HG03575 (cell line): ENCODE measurements around the gene TNRC6A.
"Not testable (repeated sequence)": the region's sequence is repeated elsewhere in the genome, so short reads cannot be mapped to it uniquely, and the experiment has no call there.

Experiments
- ATAC-seq: cut with Tn5 transposase; IDR thresholded peaks from one replicate; pipeline ENCODE4 v1.9.1; 2021; ENCODE audit not compliant: unreplicated experiment, insufficient number of reproducible peaks, low FRiP score; ENCODE audit errors: extremely low read depth

Gene TNRC6A

DNA sequence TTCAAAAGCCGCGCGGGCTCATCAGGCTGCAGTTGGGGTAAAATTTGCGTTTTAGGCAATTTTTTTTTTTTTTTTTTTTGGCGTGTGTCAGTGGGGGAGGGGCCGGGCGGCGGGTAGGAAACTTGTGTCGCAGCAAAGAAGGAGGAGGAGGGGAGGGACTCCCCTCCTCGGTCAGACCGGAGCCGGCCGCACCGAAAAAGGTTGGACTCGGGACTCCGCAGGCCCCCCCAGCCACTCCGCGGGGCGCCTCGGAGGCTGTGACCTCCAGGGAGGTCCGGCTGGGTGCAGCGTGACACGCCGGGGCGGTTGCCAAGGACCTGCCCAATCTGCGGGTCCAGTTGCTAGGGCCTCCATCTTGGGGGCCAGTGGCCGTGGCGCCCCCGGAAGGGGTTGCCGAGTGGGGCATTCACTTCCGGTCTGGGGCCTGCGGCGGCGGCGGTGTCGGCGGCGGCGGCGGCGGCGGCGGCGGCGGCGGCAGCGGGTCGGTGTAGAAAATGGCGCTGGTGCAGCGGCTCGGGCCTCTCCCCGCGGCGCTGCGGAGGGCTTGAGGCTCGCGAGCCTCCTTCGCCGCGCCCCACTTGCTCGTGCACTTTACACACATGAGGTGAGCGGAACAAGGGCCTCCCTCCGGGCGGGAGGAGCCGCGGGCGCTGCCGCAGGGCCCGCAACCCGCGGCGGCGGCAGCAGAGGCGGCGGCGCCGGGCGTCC lies at the start of gene TNRC6A:
TSS of gene TNRC6A (plus strand) at position 409 of the 708 bp plus-strand sequence. CDS start at position 600, 191 bp downstream.
- no peak for ATAC-seq

DNA sequence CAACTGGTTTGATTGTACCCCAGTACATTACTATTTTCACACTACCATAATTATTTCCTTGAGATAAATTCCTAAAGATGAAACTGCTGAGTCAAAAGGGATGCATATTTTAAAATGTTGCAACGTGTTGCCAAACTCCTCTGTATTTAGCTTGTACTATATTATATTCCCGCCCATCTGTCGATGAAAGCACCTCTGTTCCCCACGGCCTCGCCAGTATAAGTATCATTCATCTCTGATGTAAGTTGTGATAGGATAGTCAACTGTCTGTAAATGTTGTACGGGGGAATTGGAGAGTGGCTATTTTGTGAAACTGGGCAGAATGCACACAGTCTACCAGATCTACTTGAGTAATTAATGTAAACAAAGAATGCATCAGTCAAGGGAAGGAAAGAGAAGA lies 47.7 kb upstream of the TNRC6A start:
- ATAC-seq: no peak

DNA sequence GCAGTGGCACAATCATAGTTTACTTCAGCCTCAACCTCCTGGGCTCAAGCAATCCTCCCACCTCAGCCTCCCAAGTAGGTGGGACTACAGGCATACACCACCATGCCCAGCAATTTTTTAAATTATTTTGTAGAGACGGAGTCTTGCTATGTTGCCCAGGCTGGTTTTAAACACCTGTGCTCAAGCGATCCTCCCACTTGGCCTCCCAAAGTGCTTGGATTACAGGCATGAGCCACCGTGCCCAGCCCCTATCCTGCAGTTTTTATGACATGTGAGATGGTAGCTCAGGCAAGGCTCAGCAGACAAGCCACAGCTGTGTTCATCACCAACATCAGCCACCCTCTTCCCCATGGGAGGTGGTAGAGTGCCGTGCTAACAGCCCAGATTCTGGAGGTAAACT lies 46.2 kb upstream of the TNRC6A start:
- no peak for ATAC-seq

DNA sequence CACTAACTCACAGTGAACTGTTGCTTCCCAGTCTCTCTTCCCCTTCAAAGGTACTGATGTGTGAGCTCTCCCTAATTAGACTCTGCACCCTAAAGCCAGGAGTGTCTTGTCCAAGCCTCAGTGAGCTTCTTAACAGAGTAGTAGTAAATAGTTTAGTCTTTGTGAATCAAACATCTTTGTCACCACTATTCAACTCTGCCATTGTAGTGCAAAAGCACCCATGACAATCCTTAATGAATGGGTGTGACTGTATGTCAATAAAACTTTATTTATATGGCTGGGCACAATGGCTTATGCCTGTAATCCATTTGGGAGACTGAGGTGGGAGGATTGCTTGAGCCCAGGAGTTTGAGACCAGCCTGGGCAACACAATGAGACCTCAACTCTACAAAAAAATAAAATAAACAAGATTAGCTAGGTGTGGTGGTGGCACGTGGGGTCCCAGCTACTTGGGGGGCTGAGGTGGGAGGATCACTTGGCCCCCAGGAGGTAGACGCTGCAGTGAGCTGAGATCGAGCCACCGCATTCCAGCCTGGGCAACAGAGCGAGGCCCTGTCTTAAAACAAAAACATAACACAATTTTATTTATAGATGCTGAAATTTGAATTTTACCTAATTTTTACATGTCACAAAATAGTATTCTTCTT lies 45.5 kb upstream of the TNRC6A start:
- ATAC-seq: no peak

DNA sequence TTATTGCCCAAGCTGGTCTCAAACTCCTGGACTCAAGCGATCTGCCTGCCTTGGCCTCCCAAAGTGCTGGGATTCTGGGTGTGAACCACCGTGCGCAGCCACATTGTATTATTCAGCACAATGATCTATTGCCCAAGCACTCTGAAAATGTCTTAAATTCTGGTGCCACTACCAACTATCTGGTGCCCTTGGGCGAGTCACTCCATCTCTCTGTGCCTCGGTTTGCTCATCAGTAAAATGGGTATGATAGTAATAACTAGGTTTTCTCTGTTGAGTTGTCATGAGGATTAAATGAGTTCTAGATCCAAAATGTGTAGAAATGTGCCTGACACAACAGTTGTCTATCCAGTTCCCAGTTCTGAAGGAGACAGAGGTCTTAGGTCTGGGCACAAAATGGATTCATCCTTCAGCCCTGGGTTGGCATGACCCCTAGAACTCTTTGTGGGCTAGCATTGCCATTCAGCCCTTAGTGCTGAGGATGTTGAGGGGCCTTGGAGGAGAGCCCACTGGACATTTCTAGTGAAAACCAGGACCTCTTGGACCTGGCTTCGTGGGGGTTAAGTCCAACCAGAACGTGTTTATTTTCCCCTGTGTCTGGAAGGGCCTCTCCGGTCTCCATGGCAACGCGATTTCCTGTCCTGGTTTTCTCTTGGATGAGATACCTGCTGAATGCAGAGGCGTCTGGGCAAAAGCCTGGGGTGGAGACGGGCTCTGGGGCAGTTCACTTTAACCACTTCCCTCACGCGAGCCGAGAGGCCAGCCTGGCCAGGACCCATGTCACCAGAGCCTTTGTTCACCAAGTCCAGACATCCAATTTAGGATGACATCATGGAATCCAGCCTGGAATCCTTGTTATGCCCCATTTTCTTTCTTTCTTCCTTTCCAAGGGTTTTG lies 43.7 kb upstream of the TNRC6A start:
- ATAC-seq: no peak

DNA sequence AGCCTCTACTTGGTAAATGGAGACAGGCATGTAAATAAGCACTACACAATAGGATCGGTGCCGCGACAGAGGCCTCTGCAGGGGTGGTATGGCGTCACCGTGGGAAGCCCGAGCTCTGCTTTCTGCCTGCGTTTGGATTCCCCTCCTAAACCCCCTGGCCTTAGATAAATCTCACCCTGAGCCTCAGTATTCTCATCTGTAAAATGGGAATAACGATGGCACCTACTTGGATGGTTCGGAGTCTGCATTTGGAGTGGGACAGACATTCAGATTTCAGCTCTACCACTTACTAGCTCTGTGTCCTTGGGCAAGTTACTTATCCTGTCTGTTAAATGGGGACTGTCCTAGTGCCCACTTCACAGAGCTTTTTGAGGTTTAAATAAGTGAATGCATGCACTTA lies 42.8 kb upstream of the TNRC6A start:
- no peak for ATAC-seq

DNA sequence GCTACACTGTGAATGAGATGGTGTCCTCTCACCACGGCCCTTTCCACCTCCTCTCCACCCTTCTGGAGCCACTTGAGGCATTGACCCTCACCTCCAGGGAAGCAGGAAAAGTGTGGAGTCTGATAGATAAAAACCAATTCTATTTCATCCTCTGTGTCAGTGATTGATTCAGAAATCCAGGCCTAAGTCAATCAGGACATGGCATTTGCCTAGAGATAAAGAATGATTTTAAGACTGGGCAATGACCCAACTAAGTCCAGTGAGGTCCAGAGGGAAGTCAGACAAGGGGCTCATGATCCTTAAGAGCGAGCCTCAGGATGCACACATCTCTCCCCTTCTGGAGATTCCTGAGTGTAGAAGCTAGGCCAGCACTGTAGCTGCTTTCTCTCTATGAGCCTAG lies 41.1 kb upstream of the TNRC6A start:
- no peak for ATAC-seq

DNA sequence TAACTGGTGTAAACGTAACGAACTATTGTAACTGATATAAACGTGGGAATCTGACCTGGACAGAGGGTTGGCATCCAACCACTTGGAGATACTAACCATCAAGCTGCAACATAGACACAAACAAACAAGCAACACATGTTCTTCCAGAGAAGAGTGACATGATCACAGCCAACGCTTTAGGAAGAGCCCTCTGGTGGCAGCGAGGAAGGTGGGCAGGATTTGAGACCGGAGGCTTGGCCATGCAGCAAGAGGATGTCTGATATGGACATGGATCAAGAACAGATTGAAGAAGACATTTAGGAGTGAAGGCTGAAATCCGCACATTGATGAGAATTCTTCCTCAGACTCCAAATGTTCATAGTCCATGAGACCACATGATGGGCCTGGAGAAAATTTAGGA lies 40.3 kb upstream of the TNRC6A start:
- no peak for ATAC-seq

DNA sequence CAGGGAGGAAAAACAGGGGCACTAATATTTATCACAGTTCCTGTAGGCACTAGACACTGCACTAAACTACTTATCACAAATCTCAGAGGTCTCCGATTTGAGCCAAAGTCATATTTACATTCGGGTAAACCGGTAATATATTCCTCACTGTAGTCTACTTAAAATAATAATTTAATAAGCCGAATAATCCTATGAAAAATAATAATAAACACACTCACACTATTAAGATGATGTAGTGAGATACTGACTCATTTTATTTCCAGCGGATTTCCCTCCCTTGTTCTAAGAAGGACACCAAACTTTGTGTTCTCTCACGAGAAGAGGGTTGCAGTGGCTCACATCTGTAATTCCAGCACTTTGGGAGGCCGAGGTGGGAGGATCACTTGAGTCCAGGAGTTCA lies 36.6 kb upstream of the TNRC6A start:
- no peak for ATAC-seq

DNA sequence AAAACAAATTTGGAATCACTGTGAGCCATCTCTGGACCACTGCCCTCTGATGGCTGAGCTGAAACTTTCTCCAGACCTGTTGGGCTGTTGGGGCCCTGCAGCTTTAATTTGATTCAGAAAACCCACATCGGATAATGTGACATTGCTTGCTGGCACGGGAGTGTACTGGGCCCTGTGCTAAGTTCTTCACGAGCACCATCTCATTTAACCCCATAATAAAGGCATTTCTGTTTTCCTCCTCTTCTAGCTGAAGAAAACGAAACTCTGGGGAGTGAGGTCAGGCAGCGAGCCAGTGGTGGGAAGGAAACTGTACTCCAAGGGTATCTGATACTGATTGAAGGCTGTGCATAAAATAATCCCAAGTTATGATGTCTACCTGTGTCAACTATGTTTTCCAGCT lies 34.5 kb upstream of the TNRC6A start:
- no peak for ATAC-seq

DNA sequence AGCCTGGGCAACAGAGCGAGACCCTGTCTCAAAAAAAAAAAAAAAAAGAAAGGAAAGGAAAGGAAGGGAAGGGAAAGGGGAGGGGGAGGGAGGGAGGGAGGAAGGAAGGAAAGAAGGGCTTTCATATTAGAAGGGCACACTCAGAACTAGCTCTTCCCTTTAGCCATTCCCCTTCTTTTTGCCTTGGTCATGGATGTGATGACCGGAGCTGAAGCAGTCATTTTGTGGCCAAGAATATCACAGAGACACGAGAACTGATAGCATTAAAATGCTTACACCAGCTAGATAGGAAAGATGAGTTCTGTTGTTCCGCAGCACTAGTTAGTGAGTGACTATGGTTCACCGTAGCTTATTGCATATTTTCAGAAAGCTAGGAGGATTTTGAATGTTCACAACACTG lies 32.8 kb upstream of the TNRC6A start:
- no peak for ATAC-seq

DNA sequence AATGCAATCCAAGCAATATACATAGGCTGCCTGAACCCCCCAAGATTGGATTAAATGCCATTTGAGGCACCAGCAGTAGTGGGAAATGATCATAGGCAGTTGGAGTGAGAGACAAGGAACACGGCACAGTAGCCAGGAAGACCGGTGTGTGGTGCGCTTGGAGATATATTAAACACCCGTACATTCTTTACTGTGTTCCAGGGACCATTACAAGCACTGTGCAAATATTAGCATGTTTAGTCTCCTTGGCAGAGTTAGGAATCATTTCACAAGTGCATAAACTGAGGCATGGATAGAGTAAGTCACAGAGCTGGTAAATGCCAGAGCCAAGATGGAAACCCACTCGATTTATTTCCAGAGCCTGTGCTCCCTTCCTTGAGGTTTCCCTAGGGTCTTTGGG lies 31.1 kb upstream of the TNRC6A start:
- ATAC-seq: no peak

DNA sequence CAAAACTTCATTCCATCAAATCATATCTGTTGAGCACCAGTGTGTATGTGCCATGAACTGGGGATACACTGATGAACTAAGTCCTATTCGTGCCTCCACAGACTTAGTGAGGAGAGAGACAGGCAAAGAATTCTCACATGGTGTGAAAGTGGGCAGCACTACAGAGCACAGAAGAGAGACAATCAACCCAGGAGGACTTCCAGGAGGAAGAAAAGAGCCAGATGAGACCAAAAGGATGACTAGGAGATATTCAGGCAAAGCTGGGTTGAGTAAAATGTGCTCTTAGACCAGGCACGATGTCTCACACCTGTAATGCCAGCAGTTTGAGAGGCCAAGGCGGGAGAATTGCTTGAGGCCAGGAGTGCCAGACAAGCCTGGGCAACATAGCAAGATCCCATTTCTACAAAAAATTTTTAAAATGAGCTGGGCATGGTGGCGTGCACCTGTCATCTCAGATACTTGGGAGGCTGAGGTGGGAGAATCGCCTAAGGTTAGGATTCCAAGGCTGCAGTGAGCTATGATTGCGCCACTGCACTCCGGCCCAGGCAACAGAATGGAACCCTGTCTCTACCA lies 30.2 kb upstream of the TNRC6A start:
- no peak for ATAC-seq

DNA sequence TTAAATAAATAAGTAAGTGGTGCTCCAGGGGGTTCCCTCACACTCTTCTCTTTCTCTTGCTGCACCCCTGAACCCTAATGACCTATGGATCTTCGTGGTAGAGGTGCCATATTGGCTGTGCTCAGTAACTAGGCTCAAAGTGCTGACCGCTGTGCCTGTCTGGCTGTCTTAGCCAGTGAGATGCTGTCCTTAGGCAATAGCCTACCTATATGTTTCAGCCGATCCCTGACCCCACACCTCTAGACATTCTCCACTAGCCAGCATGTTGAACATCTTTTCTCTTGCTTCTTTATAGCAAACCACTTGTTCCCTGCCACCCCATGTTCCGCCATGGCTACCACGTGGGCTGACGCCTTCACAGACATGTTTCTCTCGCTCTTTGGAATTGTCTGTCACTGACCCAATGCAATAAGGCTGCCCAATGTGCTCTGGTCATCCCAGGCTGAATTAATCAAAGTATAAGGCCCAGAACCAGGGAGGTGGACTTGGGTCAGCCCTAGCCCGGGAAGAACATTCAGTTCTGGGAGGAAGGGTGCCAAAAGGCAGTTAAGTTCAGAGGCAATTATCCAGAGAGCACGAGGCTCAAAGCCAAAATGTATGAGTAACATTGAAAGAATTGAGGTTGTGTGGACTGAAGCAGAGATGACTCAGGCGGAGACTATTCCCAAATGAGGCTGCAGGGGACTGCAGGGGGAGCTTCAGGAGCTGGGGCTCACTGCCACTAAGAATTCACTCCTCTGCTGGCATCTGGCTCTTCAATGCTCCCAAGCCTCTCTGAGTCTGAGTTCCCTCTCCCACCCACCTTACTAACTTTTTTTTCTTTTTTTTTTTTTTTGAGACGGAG lies 28.7 kb upstream of the TNRC6A start:
- ATAC-seq: no peak

DNA sequence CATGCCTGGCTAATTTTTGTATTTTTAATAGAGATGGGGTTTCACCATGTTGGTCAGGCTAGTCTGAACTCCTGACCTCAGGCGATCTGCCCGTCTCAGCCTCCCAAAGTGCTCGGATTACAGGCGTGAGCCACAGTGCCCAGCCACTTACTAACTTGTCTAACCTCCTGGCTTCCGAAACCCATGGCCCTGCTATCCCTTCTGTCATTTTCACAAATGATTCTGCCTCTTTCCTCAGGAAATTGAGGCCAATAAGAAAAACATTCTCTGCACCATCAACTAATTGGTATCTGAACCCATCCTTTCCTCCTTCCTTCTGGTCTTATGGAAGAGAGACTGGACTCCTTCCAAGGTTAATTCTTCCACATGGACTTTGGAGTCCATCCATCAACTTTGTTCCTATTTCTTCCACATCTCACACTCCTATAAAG lies 27.9 kb upstream of the TNRC6A start:
- no peak for ATAC-seq

DNA sequence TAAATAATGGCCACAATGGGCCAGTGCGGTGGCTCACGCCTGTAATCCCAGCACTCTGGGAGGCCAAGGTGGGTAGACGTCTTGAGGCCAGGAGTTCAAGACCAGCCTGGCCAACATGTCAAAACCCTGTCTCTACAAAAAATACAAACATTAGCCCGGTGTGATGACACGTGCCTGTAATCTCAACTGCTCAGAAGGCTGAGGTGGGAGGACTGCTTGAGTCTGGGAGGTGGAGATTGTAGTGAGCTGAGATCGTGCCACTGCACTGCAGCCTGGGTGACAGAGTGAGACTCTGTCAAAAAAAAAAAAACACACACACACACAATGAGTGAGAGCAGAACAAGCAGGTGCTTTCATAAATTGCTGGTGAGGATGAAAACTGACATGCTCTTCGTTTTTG lies 21.7 kb upstream of the TNRC6A start:
- ATAC-seq: not testable (repeated sequence)

DNA sequence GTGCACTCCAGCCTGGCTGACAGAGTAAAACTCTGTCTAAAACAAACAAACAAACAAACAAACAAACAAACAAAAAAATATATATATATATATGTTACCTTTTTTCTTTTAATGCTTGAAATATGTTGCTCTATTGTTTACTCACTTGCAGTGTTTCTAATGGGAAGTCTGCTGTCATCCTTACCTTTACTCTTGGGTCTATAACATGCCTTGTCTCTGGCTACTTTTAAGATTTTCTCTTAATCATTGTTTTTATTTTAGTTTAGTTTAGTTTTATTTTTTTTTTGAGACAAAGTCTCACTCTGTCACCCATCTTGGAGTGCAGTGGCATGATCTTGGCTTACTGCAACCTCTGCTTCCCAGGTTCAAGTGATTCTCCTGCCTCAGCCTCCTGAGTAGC lies 16.1 kb upstream of the TNRC6A start:
- ATAC-seq: no peak

DNA sequence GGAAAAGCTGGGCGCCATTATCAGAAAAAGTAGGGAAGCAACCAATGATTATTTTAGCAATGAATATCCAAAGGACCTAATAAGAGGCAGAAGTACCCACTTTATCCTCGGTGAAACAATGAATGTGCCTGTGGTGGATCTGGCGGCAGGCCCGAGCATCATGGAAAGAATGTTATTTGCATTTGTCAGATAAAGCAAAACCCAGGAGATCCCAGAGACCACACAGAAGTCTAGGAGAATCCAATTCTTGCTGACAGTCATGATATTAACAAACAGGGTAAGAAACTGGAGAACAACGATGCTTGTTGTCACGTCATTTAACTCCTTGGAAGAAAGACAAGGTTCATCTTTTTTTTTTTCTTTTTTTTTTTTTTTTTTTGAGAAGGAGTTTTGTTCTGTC lies 12.0 kb upstream of the TNRC6A start:
- no peak for ATAC-seq
